ENCODE data around the gene TULP4.

TULP4 gene

GRCh38 chr6:158497620-158498019 is 185.4 kb downstream of the TULP4 start:
- FAIRE-seq (no peak), DNase-seq (ENCODE audit: low spot score) (no peak)

DNA sequence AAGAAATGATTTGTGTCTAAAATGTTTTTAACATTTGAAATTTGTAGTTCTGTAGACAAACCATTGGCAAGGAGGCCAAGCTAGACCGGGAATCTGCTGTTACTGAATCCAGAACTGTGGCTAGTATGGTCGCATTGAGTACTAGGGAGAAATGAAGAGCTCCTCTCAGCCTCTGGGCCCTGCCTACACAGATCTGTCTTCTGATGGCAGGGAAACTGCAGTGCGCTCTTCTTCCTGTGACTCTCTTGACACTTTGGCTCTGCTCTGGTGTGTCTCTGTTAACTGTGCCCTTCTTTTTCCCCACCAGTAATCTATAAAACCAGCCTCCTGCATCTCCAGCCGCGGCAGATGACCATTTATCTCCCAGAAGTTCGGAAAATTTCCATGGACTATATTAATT is 186.1 kb downstream of the TULP4 start:
- DNase-seq (ENCODE audit: low spot score) (no peak), FAIRE-seq (no peak)

DNA sequence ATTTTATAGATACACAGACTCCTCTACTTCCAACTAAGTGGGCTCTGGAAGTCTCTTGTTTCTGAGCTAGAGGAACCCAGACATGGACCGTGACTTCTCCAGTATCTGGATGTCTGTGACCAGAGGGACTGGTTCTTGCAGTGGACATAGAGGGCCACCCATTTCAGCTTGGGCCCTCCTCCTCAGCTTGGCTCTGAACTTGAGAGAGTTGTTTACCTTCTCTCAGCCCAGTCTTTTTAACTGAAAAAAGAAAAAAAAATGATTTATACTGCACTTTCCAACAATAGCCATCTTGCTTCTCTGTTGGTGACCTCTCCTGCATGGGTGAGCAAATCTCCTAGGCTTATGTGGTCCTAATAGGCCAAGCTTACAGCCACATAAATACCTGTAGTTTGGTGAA is 187.3 kb downstream of the TULP4 start:
- FAIRE-seq (no peak), DNase-seq (ENCODE audit: low spot score) (no peak)

GRCh38 chr6:158500016-158500735 is 187.9 kb downstream of the TULP4 start:
- no peak for FAIRE-seq
- no peak for DNase-seq (ENCODE audit: low spot score)

DNA sequence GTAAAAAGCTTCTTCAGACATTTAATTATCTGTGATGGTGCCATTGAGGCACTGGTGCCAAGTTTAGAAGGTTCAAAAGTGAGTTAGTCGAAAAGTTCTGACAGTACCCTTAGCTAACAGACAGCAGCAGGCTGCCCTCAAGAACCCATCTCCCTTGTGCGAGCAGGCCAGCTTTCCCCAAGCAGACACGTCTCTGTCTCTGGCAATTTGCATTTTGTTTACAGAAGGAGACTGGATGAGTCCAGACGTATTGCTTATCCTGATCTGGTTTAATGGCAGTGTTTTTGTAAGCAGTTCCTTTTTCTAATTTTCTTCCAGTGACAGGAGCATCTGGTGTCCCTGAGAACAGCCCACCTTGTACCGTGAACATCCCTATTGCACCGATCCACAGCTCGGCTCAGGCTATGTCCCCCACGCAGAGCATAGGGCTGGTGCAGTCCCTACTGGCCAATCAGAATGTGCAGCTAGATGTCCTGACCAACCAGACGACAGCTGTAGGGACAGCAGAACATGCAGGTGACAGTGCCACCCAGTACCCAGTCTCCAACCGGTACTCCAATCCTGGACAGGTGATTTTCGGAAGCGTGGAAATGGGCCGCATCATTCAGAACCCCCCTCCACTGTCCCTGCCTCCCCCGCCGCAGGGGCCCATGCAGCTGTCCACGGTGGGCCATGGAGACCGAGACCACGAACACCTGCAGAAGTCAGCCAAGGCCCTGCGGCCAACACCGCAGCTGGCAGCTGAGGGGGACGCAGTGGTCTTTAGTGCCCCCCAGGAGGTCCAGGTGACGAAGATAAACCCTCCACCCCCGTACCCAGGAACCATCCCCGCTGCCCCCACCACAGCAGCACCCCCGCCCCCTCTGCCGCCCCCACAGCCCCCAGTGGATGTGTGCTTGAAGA is 189.3 kb downstream of the TULP4 start:
- no peak for DNase-seq (ENCODE audit: low spot score)
- FAIRE-seq = no peak

GRCh38 chr6:158502263-158502950 is 190.1 kb downstream of the TULP4 start:
- no peak for DNase-seq (ENCODE audit: low spot score)
- FAIRE-seq = no peak

- no peak for FAIRE-seq
- DNase-seq (ENCODE audit: low spot score) = no peak
These were observed 191.0 kb downstream of the TULP4 start for GRCh38 chr6:158503222-158503621.

DNA sequence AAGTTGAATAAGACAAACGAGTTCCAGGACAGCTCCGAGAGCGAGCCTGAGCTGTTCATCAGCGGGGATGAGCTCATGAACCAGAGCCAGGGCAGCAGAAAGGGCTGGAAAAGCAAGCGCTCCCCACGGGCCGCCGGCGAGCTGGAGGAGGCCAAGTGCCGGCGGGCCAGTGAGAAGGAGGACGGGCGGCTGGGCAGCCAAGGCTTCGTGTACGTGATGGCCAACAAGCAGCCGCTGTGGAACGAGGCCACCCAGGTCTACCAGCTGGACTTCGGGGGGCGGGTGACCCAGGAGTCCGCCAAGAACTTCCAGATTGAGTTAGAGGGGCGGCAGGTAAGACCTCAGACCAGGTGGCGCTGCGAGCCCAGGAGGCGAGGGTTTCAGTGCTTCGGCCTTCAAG is 191.6 kb downstream of the TULP4 start:
- DNase-seq (ENCODE audit: low spot score) (no peak), FAIRE-seq (no peak)

- no peak for FAIRE-seq
These were observed 192.9 kb downstream of the TULP4 start for GRCh38 chr6:158505194-158505593.

DNA sequence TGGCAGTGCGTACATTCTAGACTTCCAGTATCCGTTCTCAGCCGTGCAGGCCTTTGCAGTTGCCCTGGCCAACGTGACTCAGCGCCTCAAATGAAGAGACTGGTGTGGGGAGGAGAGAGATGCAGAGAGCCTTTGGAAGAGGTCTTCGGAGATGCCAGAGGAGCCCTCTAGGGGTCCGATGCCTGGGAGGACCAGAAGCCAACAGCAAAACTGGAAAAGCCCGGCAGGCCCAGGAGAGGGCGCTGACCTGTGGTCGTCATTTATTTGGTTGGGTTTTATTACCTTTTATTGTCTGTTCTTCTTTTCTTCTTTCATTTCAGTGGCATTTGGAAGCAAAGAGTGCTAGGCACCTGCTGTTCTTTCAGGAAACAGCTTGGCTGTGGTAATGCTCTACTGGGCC is 194.3 kb downstream of the TULP4 start:
- FAIRE-seq (no peak), DNase-seq (ENCODE audit: low spot score) (no peak)

More at GRCh38 chr6:158505194-158505593, 192.9 kb downstream of the TULP4 start:
- DNase-seq (ENCODE audit: low spot score) = no peak

DNA sequence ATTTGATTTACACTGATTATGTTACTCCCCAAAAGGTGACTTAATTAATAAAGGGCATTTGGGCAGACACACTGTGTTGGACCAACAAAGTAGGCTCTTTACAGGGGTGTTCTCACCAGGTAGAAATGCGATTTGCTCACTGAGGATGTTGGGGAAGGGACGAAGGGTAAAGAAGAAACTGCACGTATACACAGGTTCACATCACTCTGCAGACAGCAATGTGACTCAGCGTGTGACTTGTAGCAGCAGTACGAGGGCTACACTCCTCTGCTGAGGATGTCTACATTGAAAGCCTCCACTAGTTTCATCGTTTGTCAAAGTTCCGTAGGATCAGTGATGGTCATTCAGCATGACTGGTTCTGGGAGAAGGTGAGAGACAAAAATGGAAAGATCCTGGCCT is 194.9 kb downstream of the TULP4 start:
- FAIRE-seq = no peak
- no peak for DNase-seq (ENCODE audit: low spot score)

DNA sequence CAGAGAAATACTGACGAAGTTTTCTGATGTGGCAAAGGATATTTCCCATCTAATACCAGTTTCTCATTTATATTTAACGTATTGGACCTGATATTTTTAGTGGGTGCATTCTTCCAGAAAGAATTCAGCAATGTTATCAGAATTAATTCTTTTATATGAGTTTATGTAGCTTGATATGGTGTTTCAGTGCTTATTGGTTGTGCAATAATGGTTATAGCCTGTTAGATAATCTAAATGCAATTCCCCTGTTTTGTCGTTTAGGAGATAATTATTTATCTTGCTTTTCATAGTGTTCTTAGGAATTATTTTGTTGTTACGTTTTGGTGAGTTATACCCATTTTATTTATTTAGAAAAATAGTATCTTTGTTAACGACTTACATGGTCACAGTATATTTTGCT is 196.2 kb downstream of the TULP4 start:
- FAIRE-seq (no peak), DNase-seq (ENCODE audit: low spot score) (no peak)

DNA sequence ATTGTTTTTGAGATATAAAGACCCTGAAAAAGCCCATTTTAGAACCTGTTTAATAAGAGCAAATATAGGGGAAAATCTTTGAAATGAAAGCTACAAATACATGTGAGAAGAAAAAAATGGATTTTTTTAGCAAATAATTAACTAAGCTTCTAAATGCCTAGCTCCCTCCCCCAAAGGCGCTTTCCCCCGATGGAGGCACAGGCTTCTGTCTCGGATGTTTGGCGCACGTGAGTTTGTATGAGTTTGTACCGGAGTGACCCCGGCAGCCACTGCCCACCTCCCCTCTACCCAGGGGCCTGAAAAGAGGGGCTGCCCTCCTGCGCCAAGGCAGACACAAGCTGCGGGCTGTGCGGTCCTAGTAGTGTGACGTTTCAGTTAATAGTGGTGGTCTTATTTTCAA is 197.2 kb downstream of the TULP4 start:
- FAIRE-seq (no peak), DNase-seq (ENCODE audit: low spot score) (no peak)

- FAIRE-seq = no peak
- DNase-seq (ENCODE audit: low spot score) = no peak
These were observed 200.5 kb downstream of the TULP4 start for GRCh38 chr6:158512809-158513208.

- FAIRE-seq = no peak
These were observed 201.9 kb downstream of the TULP4 start for GRCh38 chr6:158514176-158514575.

GRCh38 chr6:158514991-158515390 is 202.7 kb downstream of the TULP4 start:
- DNase-seq (ENCODE audit: low spot score) (no peak), FAIRE-seq (no peak)

More at GRCh38 chr6:158514176-158514575, 201.9 kb downstream of the TULP4 start:
- no peak for DNase-seq (ENCODE audit: low spot score)

DNA sequence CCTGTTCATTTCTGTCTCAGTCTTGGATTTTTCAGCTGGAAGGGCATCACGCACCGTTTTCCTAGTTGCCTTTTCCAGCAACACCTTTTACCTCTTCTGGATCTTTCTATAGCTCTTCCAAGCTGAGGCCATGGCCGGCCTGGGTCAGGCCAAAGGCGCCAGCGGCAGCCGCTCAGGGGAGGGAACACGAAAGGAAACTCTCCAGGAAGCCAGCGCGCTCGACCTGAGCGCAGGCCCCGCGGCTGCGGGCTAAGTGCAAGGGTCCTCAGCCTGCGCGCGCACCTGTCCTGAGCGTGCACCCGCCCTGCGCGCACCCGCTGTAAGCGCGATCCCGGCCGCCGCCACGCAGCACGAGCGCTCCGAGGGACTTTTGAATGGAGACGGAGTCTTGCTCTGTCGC is 203.8 kb downstream of the TULP4 start:
- DNase-seq (ENCODE audit: low spot score) (no peak), FAIRE-seq (no peak)

- FAIRE-seq = no peak
- no peak for DNase-seq (ENCODE audit: low spot score)
These were observed 204.8 kb downstream of the TULP4 start for GRCh38 chr6:158517038-158517437.

DNA sequence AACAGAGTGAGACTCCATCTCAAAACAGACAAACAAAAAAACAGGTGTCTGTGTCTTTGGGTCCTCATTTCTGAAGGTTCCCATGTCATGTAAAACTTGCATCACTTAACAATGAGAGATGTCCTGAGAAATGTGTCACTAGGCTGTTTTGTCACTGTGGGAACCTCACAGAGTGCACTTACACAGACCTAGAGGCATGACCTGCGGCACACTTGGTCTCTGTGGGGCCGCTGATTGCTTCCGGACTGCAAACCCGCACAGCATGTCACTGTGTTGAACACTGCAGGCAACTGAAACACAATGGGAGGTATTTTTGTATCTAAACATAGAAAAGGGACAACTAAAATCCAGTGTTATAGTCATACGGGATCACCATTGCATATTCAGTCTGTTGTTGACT is 205.3 kb downstream of the TULP4 start:
- DNase-seq (ENCODE audit: low spot score) (no peak), FAIRE-seq (no peak)

- FAIRE-seq = peak; percentile 49
- peak; percentile 60 for DNase-seq (ENCODE audit: low spot score)
These were observed 206.2 kb downstream of the TULP4 start for GRCh38 chr6:158518191-158519127.

- DNase-seq (ENCODE audit: low spot score) (no peak), FAIRE-seq (no peak)
These were observed 207.0 kb downstream of the TULP4 start for GRCh38 chr6:158519300-158519699.

All from RCC 7860 (cell line).